VCaP (cell line): ENCODE data around the gene ASB4.
"Not testable (repeated sequence)": the region's sequence is repeated elsewhere in the genome, so short reads cannot be mapped to it uniquely, and the experiment has no call there.

Experiments used
- H3K27ac ChIP-seq: fragments of 450-650 bp; 2 replicates; pipeline ENCODE4 v1.5.1; 2017
- CTCF ChIP-seq: fragments of 450-650 bp; conservative IDR thresholded peaks from 2 replicates; pipeline ENCODE4 v1.5.1; 2017; ENCODE audit warnings: mild to moderate bottlenecking, moderate library complexity

Gene ASB4

GRCh38 chr7:95454438-95455045 lies 31.2 kb upstream of the ASB4 start:
- TF ChIP-seq CTCF, result no peak
- H3K27ac ChIP-seq, result no peak overlapping the region

- no peak for TF ChIP-seq CTCF
- no peak overlapping the region for H3K27ac ChIP-seq
These were observed 27.8 kb upstream of the ASB4 start for GRCh38 chr7:95457947-95458346.

- H3K27ac ChIP-seq, result not testable (repeated sequence)
These were observed 25.1 kb upstream of the ASB4 start for GRCh38 chr7:95460653-95461052.

GRCh38 chr7:95467912-95468607 lies 17.7 kb upstream of the ASB4 start:
- no peak for TF ChIP-seq CTCF
- H3K27ac ChIP-seq, result no peak overlapping the region

- H3K27ac ChIP-seq, result no peak overlapping the region
- no peak for TF ChIP-seq CTCF
These were observed 16.6 kb upstream of the ASB4 start for GRCh38 chr7:95469187-95469586.

- TF ChIP-seq CTCF, result no peak
These were observed 15.9 kb upstream of the ASB4 start for GRCh38 chr7:95469848-95470247.

GRCh38 chr7:95470452-95470851 lies 15.3 kb upstream of the ASB4 start:
- 0 out of 2 replicates have a peak overlapping the region, but pooled peaks have one; percentile 7 for H3K27ac ChIP-seq
- TF ChIP-seq CTCF, result no peak

More at GRCh38 chr7:95469848-95470247, 15.9 kb upstream of the ASB4 start:
- no peak overlapping the region for H3K27ac ChIP-seq

- no peak for TF ChIP-seq CTCF
- no peak overlapping the region for H3K27ac ChIP-seq
These were observed 14.7 kb upstream of the ASB4 start for GRCh38 chr7:95471071-95471470.
